ENCODE measurements around the gene CCDC187.

GRCh38 chr9:136303825-136304416, at the start of gene CCDC187:
- TF ChIP-seq ZSCAN18 (CRISPR knock-in tag; IDR thresholded peaks at IDR 0.05) = no peak
- TF ChIP-seq ELF4 (CRISPR knock-in tag; IDR thresholded peaks at IDR 0.05; ENCODE audit: low read depth) = no peak
- TF ChIP-seq SMAD3 (CRISPR knock-in tag; IDR thresholded peaks at IDR 0.05; ENCODE audit: borderline replicate concordance) = no peak
- TF ChIP-seq, protein P1, sequence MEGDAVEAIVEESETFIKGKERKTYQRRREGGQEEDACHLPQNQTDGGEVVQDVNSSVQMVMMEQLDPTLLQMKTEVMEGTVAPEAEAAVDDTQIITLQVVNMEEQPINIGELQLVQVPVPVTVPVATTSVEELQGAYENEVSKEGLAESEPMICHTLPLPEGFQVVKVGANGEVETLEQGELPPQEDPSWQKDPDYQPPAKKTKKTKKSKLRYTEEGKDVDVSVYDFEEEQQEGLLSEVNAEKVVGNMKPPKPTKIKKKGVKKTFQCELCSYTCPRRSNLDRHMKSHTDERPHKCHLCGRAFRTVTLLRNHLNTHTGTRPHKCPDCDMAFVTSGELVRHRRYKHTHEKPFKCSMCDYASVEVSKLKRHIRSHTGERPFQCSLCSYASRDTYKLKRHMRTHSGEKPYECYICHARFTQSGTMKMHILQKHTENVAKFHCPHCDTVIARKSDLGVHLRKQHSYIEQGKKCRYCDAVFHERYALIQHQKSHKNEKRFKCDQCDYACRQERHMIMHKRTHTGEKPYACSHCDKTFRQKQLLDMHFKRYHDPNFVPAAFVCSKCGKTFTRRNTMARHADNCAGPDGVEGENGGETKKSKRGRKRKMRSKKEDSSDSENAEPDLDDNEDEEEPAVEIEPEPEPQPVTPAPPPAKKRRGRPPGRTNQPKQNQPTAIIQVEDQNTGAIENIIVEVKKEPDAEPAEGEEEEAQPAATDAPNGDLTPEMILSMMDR (IDR thresholded peaks at IDR 0.05) = no peak
- no peak for TF ChIP-seq FOXJ3 (CRISPR knock-in tag; IDR thresholded peaks at IDR 0.05; ENCODE audit: borderline replicate concordance)
- no peak for TF ChIP-seq MYBL2 (CRISPR knock-in tag; IDR thresholded peaks at IDR 0.05)
- TF ChIP-seq USF2 (CRISPR knock-in tag; IDR thresholded peaks at IDR 0.05) = no peak
- TF ChIP-seq CREM (CRISPR knock-in tag; IDR thresholded peaks at IDR 0.05) = no peak
- TF ChIP-seq ZBTB21 (CRISPR knock-in tag; IDR thresholded peaks at IDR 0.05; ENCODE audit: borderline replicate concordance) = no peak
- TF ChIP-seq SP1 (CRISPR knock-in tag; conservative IDR thresholded peaks at IDR 0.05) = no peak
- no peak for TF ChIP-seq MAX (CRISPR knock-in tag; IDR thresholded peaks at IDR 0.05)
- no peak for TF ChIP-seq RELA (CRISPR knock-in tag; IDR thresholded peaks at IDR 0.05; ENCODE audit: borderline replicate concordance)
- TF ChIP-seq, protein P2, sequence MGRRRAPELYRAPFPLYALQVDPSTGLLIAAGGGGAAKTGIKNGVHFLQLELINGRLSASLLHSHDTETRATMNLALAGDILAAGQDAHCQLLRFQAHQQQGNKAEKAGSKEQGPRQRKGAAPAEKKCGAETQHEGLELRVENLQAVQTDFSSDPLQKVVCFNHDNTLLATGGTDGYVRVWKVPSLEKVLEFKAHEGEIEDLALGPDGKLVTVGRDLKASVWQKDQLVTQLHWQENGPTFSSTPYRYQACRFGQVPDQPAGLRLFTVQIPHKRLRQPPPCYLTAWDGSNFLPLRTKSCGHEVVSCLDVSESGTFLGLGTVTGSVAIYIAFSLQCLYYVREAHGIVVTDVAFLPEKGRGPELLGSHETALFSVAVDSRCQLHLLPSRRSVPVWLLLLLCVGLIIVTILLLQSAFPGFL (CRISPR knock-in tag; IDR thresholded peaks at IDR 0.05; ENCODE audit: borderline replicate concordance) = no peak
- no peak for TF ChIP-seq HMGXB4 (CRISPR knock-in tag; IDR thresholded peaks at IDR 0.05)
